Muscle of arm (tissue), 12 donors: Measurements from ENCODE around the gene LRIG3. TPM values are rescaled to one million over a fixed set of nuclear protein-coding genes. Genes with fewer than 3 reads are reported as not detected.
A peak's percentile ranks its signal among the peaks of the same experiment; 100 is the strongest.
"Not testable (repeated sequence)": the region's sequence is repeated elsewhere in the genome, so short reads cannot be mapped to it uniquely, and the experiment has no call there.

Experiments used
- DNase-seq: peaks from one replicate; pipeline ENCODE4 v3.0.0-alpha.2; 2013
- polyA plus RNA-seq, 12 donors: library from polyadenylated mRNA; unstranded; fragments of 120-200 nt; gene quantifications; one replicate each; pipeline ENCODE4 v1.2.1, GENCODE V29; 2013; ENCODE audit not compliant: insufficient read length in 12 of 12

LRIG3 gene
- polyA plus RNA-seq, 12 donors = 24.2 to 80.9 (median 34.1) TPM; not detected in 1

GRCh38 chr12:58915634-58916033 is 4.7 kb downstream of the LRIG3 start:
- DNase-seq = peak; percentile 88

GRCh38 chr12:58915037-58915436 is 5.3 kb downstream of the LRIG3 start:
- no peak for DNase-seq

GRCh38 chr12:58914457-58914856 is 5.8 kb downstream of the LRIG3 start:
- no peak for DNase-seq

GRCh38 chr12:58907391-58907790 is 12.9 kb downstream of the LRIG3 start:
- no peak for DNase-seq

GRCh38 chr12:58906917-58907316 is 13.4 kb downstream of the LRIG3 start:
- DNase-seq = no peak

GRCh38 chr12:58905422-58905821 is 14.9 kb downstream of the LRIG3 start:
- no peak for DNase-seq

GRCh38 chr12:58902726-58903125 is 17.6 kb downstream of the LRIG3 start:
- DNase-seq = not testable (repeated sequence)

GRCh38 chr12:58901664-58902063 is 18.6 kb downstream of the LRIG3 start:
- no peak for DNase-seq

- no peak for DNase-seq
Measured at GRCh38 chr12:58897969-58898368, 22.3 kb downstream of the LRIG3 start.

- no peak for DNase-seq
Measured at GRCh38 chr12:58896278-58896677, 24.0 kb downstream of the LRIG3 start.

- DNase-seq = no peak
Measured at GRCh38 chr12:58895053-58895452, 25.3 kb downstream of the LRIG3 start.

- no peak for DNase-seq
Measured at GRCh38 chr12:58894040-58894439, 26.3 kb downstream of the LRIG3 start.

- no peak for DNase-seq
Measured at GRCh38 chr12:58893495-58893894, 26.8 kb downstream of the LRIG3 start.

GRCh38 chr12:58889557-58889956 is 30.7 kb downstream of the LRIG3 start:
- no peak for DNase-seq

- DNase-seq = no peak
Measured at GRCh38 chr12:58888131-58888783, 32.0 kb downstream of the LRIG3 start.

GRCh38 chr12:58887068-58887467 is 33.2 kb downstream of the LRIG3 start:
- no peak for DNase-seq

- no peak for DNase-seq
Measured at GRCh38 chr12:58886474-58886873, 33.8 kb downstream of the LRIG3 start.

- no peak for DNase-seq
Measured at GRCh38 chr12:58884916-58885315, 35.4 kb downstream of the LRIG3 start.

GRCh38 chr12:58883576-58884334 is 36.5 kb downstream of the LRIG3 start:
- no peak for DNase-seq

- DNase-seq = no peak
Measured at GRCh38 chr12:58882826-58883225, 37.5 kb downstream of the LRIG3 start.

GRCh38 chr12:58881816-58882215 is 38.5 kb downstream of the LRIG3 start:
- DNase-seq = peak; percentile 63

GRCh38 chr12:58880639-58881038 is 39.7 kb downstream of the LRIG3 start:
- DNase-seq = peak; percentile 84

GRCh38 chr12:58877243-58877743 is 43.0 kb downstream of the LRIG3 start:
- no peak for DNase-seq
